Fibroblast of lung (primary cell): ENCODE results near the gene ASTN2.

ENCODE experiments used
- CTCF ChIP-seq, 2 donors: IDR thresholded peaks in 1 of 2; conservative IDR thresholded peaks in 1 of 2; 1 replicate in 1 of 2; 2 replicates in 1 of 2; pipeline ENCODE4 v1.5.1; 2011 to 2012; ENCODE audit warnings: low read length in 2 of 2, control low read depth in 1 of 2, inconsistent platforms in 1 of 2, low read depth in 1 of 2, mild to moderate bottlenecking in 1 of 2
- EZH2 ChIP-seq: IDR thresholded peaks from 2 replicates; pipeline ENCODE4 v1.5.1; 2012; ENCODE audit warnings: low read length, control low read depth, mild to moderate bottlenecking; ENCODE audit errors: missing control alignments

DNA sequence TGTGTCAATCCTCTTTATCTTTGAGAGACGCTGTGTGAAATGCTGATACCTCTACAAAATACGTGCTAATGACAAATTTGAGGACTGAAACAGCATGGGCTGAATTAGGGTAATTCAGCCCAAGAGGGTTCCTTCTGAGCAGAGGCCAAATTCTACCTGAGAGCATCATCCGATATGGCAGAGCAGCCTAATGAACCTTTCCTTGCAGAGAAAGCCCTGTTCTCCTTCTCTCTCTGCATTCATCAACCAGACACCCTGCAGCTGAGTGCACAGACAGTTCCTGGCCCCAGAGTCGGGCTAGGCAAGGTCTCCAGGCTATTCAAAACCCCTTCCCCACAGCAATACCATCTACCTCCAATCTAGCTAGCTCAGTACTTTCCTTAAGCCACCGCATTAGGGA, 649.8 kb downstream of the ASTN2 start:
- TF ChIP-seq CTCF (conservative IDR thresholded peaks at IDR 0.05 in 1 of 2, IDR thresholded peaks at IDR 0.05 in 1 of 2; ENCODE audit: low read depth in 1 of 2, low read length in 2 of 2) (no peak), EZH2 (no peak)
